Natural killer cell treated with Interleukin-12 subunit alpha and Interleukin-12 subunit beta and Interleukin-15 and Interleukin-18, amount 100 ng/mL, for 72 hours (primary cell): Measurements from ENCODE around the gene ENTPD6. TPM values are rescaled to one million over a fixed set of nuclear protein-coding genes. Genes with fewer than 3 reads are reported as not detected.
"Not testable (repeated sequence)": the region's sequence is repeated elsewhere in the genome, so short reads cannot be mapped to it uniquely, and the experiment has no call there.

Source experiments
- ATAC-seq, 2 donors: fragments of 150-1000 bp; cut with Tn5 transposase in 1 of 2; sonication (Bioruptor Pico), chemical (Tn5 transposase) in 1 of 2; 2 replicates each; pipeline ENCODE4 v1.10.0; 2021
- DNase-seq: peaks from one replicate; pipeline ENCODE4 v3.0.0; 2022; ENCODE audit warnings: low spot score
- H3K27ac Mint-ChIP-seq, 2 donors: 1 replicate in 1 of 2; 2 replicates in 1 of 2; pipeline ENCODE4 v1.8.0; 2022; ENCODE audit warnings: mixed read lengths in 2 of 2, mild to moderate bottlenecking in 1 of 2, moderate library complexity in 1 of 2
- H3K27me3 Mint-ChIP-seq, 2 donors: 1 replicate in 1 of 2; 2 replicates in 1 of 2; pipeline ENCODE4 v1.8.0; 2022; ENCODE audit warnings: mixed read lengths in 2 of 2
- H3K36me3 Mint-ChIP-seq: one replicate; pipeline ENCODE4 v1.8.0; 2022; ENCODE audit warnings: mixed read lengths
- H3K4me1 Mint-ChIP-seq, 2 donors: 1 replicate in 1 of 2; 2 replicates in 1 of 2; pipeline ENCODE4 v1.8.0; 2022; ENCODE audit warnings: low read depth in 2 of 2, mixed read lengths in 2 of 2, mild to moderate bottlenecking in 1 of 2
- H3K4me3 Mint-ChIP-seq: one replicate; pipeline ENCODE4 v1.8.0; 2022; ENCODE audit warnings: mixed read lengths
- H3K9me3 Mint-ChIP-seq: 2 replicates; pipeline ENCODE4 v1.8.0; 2022; ENCODE audit warnings: mixed read lengths
- total RNA-seq, 2 donors: library from RNA; stranded (reverse); gene quantifications; one replicate each; pipeline ENCODE4 v1.2.3, GENCODE V29; 2022

ENTPD6 gene
- 10 to 100 TPM; 24.9 to 58.7 TPM for total RNA-seq

DNA sequence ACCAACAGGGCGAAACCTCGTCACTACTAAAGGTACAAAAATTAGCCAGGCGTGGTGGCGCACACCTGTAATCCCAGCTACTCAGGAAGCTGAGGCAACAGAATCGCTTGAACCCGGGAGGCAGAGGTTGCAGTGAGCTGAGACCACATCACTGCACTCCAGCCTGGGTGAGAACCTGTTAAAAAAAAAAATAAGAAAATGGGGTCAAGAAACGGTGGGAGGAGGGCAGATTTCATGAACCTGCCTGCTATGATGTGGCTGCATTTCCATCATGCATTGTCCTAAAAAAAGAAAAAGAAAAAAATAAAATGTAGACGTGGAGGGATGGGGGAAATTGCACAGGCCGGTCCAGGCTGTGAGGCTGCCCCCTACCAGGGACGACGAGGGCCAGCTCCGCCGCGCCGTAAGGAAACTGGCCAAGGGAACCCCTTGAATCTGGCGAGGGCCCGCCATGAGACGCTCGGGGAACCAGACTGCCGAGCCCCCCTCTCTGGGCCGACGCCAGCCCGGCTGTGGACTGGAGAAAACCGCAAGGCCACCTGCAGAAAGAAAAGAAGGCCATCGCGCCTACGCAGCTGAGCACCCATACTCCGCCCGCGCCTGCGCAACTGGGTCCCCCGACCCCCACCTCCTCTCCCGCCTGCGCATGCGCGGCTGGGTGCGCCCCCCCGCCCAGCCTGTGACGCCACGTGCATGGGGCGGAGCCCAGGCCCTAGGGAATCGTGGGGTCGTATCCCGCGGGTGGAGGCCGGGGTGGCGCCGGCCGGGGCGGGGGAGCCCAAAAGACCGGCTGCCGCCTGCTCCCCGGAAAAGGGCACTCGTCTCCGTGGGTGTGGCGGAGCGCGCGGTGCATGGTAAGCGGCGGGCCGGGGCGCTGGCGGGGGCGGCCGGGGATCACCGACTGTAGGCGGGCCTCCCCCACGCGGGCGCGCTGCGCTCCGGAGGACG lies at the start of gene ENTPD6:
ENTPD6 (plus strand) TSS at position 699 of the 948 bp plus-strand sequence. CDS start 10,825 bp downstream, outside the sequence.
- peak within 1 kb of the TSS; percentile 94 for H3K4me3 Mint-ChIP-seq
- DNase-seq: peak; percentile 93
- H3K9me3 Mint-ChIP-seq: no peaks in the 10 kb centered on the region

DNA sequence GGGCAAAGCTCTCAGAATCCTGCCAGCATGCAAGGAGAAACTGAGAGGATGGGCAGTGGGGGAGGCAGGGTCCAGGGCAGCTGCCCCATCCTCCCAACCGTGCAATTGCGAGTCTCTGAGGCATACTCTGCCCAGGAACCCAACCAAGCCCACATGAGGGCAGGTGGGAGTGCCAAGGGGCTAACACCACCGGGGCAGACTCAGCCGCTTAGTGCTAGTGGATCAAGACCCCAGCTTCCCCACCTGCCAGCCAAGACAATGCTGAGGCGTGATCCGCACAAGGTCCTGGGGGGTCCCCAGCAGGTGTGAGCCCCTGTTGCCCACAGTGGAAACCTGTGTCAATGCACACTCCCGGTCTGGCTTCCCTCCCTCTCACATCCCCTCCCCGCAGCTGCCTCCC lies 48.5 kb upstream of the ENTPD6 start:
- DNase-seq: no peak
- Mint-ChIP-seq H3K9me3 (no peaks in the 10 kb centered on the region), H3K27ac (no peak overlapping the region), H3K4me1 (peaks cover 5 to 6% of the 10 kb centered on the region in 2 donors), H3K36me3 (no peaks in the 10 kb centered on the region), H3K27me3 (peaks cover 31 to 34% of the 10 kb centered on the region in 2 donors), H3K4me3 (no peak overlapping the region)
- peak; percentile 12 to 28 for ATAC-seq

More for the DNA sequence above, at the start of gene ENTPD6:
- Mint-ChIP-seq H3K4me1 (peaks cover 20 to 21% of the 10 kb centered on the region in 2 donors), H3K27me3 (peaks cover 2 to 3% of the 10 kb centered on the region in 2 donors), H3K27ac (peak within 1 kb of the TSS; percentile 55 to 88), H3K36me3 (no peaks in the 10 kb centered on the region)
- ATAC-seq: peak; percentile 93 to 94

DNA sequence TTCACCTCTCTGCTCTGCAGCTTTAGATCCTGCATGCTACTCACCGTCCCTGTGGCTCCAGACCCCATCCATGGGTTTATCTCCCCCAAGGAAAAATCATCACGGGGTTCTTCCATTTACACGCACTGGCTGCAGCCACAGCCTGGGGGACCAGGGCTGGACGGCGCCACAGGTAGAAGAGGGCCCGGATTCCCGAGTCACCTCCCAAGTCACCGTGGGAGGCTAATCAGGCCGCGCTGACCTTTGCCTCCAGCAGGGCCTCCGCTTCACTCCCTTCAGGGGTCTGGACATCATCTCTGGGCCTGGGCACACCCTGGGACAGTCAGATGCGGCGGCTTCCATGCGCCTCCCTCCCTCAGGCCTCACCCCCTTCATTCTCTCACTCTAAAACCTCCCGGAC lies 47.8 kb upstream of the ENTPD6 start:
- Mint-ChIP-seq H3K9me3 (no peaks in the 10 kb centered on the region), H3K36me3 (no peaks in the 10 kb centered on the region), H3K27ac (no peak overlapping the region), H3K4me1 (peaks cover 5 to 6% of the 10 kb centered on the region in 2 donors), H3K4me3 (no peak overlapping the region), H3K27me3 (peaks cover 30 to 35% of the 10 kb centered on the region in 2 donors)
- no peak for DNase-seq
- no peak for ATAC-seq

DNA sequence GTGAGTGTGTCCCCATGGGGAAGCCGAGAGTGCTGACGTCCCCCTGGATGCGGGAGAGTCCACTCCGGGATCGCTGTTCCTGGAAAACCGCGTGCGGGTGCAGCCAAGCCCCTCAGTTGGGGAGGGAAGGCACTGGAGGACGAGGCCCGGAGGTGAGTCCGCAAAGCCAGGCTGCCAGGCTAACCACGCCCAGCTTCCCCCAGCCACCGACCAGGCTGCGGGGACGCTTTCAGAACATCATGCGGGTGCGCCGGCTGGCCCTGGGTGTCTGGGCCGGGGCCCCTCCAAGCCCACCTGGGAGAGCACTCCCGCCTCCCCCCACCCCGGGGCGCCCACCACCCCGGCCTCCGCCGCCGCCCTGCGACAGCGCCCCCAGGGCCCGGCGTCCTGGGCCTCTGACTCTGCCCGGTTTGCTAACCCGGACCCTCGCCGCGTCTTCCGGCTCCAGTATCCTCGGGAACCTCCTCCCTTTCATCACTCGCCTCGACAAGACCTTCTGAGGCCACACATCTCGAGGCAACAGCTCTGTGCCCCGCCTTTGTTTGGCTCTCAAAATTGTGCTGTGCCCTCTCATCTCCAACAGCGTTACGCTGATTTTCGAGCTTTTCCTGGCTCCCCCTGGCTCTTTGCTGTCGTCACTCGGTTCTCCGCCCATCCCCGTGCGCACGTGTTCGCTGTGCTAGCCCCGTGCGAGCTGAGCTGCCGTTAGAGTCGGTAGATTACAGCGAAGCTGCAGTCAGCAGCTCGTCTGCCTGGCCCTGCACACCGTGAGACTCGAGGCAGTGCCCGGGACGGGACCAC lies 47.1 kb upstream of the ENTPD6 start:
- DNase-seq: no peak
- H3K27me3 Mint-ChIP-seq: peaks cover 30 to 35% of the 10 kb centered on the region in 2 donors
- H3K4me1 Mint-ChIP-seq: peaks cover 5 to 6% of the 10 kb centered on the region in 2 donors
- no peak overlapping the region for H3K27ac Mint-ChIP-seq
- H3K36me3 Mint-ChIP-seq: no peaks in the 10 kb centered on the region
- H3K4me3 Mint-ChIP-seq: peak overlapping the region; percentile 87
- H3K9me3 Mint-ChIP-seq: no peaks in the 10 kb centered on the region
- peak; percentile 53 to 63 for ATAC-seq

DNA sequence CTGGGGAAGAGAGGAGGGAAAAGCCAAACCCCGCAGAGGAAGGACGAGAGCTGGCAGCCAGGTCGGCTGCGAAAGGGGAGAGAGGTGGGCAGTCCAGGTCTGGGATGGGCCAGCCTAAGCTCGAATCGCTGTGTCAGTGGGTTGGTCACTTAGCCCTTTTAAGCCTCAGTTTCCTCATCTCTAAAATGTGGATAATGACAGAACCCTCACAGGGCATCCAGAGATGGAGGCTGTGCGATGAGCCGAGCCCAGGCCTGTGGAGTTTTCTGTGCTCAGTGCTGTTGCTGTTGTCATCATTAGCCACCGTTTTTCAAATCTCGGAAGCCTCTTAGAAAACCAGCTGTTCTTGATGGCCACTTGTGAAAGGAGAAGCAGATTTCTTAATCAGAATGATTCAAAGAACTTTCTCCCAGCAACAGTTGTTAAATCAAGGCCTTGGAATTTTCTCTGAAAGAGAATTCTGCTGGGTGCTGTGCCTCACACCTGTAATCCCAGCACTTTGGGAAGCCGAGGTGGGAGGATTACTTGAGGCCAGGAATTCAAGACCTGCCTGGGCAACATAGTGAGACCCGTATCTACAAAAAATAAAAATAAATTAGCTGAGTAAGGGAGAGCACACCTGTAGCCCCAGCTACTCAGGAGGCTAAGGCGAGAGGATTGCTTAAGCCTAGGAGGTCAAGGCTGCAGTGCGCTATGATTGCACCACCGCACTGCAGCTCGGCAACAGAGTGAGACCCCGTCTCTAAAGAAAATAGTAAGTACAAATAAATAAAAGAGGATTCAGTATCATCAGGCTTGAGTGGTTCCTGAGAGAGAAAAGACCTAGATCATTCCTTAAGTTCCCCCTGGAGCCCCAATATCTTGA lies 46.3 kb upstream of the ENTPD6 start:
- peak overlapping the region; percentile 87 for H3K4me3 Mint-ChIP-seq
- ATAC-seq: no peak
- DNase-seq: no peak
- no peaks in the 10 kb centered on the region for H3K9me3 Mint-ChIP-seq
- H3K4me1 Mint-ChIP-seq: peaks cover 5 to 6% of the 10 kb centered on the region in 2 donors
- H3K27ac Mint-ChIP-seq: no peak overlapping the region
- no peaks in the 10 kb centered on the region for H3K36me3 Mint-ChIP-seq
- peaks cover 27 to 35% of the 10 kb centered on the region in 2 donors for H3K27me3 Mint-ChIP-seq

DNA sequence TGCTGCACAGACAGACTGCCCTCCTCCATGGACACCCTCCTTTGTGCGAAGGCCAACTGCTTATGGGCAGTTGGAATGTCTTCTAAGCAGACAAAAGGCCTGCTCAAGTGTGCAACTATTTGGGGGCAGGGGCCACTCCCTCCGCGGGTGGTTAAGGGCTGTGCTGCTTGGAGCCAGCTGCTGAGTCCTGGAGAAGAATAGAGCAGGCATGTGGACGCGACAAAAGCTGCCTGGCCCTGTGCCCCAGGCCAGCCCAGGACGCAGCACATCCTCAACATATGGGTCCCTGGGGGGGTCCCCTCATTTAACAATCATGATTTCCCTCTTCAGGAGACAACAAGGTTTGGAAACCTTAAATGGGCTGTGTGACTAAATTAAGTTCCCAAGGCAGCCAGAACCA lies 45.5 kb upstream of the ENTPD6 start:
- H3K27ac Mint-ChIP-seq: no peak overlapping the region
- DNase-seq: no peak
- H3K4me1 Mint-ChIP-seq: peaks cover 5 to 6% of the 10 kb centered on the region in 2 donors
- no peak overlapping the region for H3K4me3 Mint-ChIP-seq
- no peak for ATAC-seq
- H3K9me3 Mint-ChIP-seq: no peaks in the 10 kb centered on the region
- no peaks in the 10 kb centered on the region for H3K36me3 Mint-ChIP-seq
- H3K27me3 Mint-ChIP-seq: peaks cover 20 to 30% of the 10 kb centered on the region in 2 donors

DNA sequence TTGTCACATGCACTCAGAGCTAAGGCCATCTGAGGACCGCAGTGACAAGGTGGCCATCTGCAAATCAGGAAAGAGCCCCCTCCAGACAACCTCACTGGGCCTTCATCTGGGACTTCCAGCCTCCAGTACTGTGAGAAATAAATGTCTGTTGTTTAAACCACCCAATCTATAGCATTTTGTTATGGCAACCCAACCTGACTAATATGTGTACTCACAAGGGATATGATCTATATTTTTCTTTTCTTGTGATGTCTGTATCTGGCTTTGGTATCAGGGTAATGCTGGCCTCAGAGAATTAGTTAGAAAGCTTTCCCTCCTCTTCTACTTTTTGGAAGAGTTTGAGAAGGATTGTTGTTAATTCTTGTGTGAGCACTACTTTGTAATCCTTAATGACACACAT lies 37.5 kb upstream of the ENTPD6 start:
- Mint-ChIP-seq H3K27ac (no peak overlapping the region), H3K9me3 (no peaks in the 10 kb centered on the region), H3K4me3 (no peak overlapping the region), H3K4me1 (no peaks in the 10 kb centered on the region), H3K36me3 (no peaks in the 10 kb centered on the region), H3K27me3 (peaks cover 2 to 31% of the 10 kb centered on the region in 2 donors)
- ATAC-seq (no peak), DNase-seq (no peak)

DNA sequence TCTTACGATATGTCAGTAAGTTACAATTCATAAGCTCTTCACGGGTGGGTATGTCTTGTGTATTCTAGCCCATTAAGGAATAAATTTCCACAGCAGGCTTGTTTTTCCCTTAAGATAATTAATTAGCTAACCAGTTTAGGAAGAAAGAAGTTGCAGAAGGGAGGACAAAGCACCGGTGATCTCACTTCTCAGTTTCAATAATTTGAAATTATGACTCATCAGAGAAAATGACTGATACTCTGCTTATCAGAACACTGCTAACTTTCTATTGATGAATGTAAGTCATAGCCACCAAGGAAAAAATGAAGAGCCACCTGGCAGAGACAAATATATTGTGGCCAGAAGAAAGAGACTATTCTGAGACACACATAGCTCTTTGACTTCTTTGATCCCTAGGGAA lies 35.0 kb upstream of the ENTPD6 start:
- Mint-ChIP-seq H3K36me3 (no peaks in the 10 kb centered on the region), H3K9me3 (no peaks in the 10 kb centered on the region), H3K4me1 (no peaks in the 10 kb centered on the region), H3K27ac (no peak overlapping the region), H3K4me3 (no peak overlapping the region), H3K27me3 (peaks cover 0 to 31% of the 10 kb centered on the region in 2 donors)
- no peak for ATAC-seq
- no peak for DNase-seq

DNA sequence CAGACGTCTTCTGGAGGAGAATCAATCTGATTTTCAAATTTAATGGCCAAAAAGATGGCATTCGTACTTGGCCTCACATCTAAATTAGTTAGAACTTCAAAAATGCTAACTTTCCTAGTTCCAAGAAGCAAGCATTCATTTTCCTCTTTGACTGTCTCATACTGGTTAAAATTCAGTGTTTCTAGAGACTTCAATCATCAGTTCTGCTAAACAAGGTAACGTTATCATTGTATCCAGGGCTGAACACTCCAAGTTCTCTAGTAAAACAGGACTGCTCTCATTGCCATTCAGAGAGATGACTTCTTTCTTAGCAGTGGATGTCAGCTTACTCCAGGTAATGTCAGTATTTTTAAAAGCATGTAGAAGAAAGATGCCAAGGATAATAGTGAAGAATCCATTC lies 34.6 kb upstream of the ENTPD6 start:
- Mint-ChIP-seq H3K4me3 (no peak overlapping the region), H3K36me3 (no peaks in the 10 kb centered on the region), H3K9me3 (no peaks in the 10 kb centered on the region), H3K27me3 (peaks cover 0 to 31% of the 10 kb centered on the region in 2 donors), H3K27ac (no peak overlapping the region), H3K4me1 (no peaks in the 10 kb centered on the region)
- ATAC-seq: no peak
- DNase-seq: no peak

DNA sequence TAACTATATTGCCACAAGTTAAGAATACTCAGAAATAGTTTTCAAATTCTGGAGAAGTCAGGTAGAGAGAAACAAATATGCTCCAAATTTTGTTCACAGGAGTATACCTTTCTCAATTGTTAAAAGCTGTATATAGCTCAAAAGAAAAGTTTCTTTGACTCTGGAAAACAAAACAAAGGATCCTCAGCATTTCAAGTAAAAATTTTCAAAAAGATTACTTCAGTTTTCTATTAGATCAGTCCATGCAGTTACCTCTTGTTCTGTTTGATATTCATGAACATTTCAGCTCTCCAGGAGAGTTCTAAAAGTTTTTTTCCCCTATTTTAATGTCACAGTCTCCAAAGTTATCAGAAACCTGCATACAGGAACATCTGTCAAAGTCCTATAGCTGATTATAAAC lies 30.4 kb upstream of the ENTPD6 start:
- H3K36me3 Mint-ChIP-seq: no peaks in the 10 kb centered on the region
- no peak for DNase-seq
- ATAC-seq: no peak
- H3K4me1 Mint-ChIP-seq: no peaks in the 10 kb centered on the region
- H3K4me3 Mint-ChIP-seq: no peak overlapping the region
- H3K27me3 Mint-ChIP-seq: peaks cover 17 to 39% of the 10 kb centered on the region in 2 donors
- no peaks in the 10 kb centered on the region for H3K9me3 Mint-ChIP-seq
- no peak overlapping the region for H3K27ac Mint-ChIP-seq

DNA sequence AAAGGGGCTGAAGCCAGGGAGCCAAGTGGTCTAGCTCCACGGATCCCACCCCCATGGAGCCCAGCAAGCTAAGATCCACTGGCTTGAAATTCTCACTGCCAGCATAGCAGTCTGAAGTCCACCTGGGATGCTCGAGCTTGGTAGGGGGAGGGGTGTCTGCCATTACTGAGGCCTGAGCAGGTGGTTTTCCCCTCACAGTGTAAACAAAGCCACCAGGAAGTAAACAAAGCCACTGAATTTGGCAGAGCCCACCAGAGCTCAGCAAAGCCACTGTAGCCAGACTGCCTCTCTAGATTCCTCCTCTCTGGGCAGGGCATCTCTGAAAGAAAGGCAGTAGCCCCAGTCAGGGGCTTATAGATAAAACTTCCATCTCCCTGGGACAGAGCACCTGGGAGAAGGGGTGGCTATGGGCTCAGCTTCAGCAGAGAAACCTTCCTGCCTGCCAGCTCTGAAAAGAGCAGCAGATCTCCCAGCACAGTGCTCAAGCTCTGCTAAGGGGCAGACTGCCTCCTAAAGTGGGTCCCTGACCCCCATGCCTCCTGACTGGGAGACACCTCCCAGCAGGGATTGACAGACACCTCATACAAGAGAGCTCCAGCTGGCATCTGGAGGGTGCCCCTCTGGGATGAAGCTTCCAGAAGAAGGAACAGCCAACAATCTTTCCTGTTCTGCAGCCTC lies 29.3 kb upstream of the ENTPD6 start:
- not testable (repeated sequence) for H3K4me3 Mint-ChIP-seq, H3K4me1 Mint-ChIP-seq, ATAC-seq, H3K36me3 Mint-ChIP-seq, DNase-seq, H3K27ac Mint-ChIP-seq, H3K9me3 Mint-ChIP-seq
- H3K27me3 Mint-ChIP-seq: peaks cover 17 to 28% of the 10 kb centered on the region in 2 donors

DNA sequence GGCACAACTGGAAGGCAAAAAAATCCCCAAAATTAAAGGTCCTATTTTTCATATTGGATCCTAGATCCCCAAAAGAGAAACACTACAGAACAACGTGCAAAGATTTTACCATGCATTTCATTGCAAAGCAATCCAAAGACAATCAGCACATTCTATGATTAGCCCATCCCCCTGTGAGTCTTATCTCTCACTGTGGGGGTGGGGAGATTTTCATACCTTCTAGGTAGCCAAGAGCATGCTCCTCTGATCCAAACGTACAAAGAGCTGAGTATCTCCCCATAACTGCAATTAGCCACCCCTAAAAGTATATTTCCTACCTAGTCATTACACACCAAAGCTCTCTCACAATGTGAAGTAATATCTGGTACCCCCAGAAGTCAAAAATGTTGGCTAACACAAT lies 22.2 kb upstream of the ENTPD6 start:
- DNase-seq (no peak), ATAC-seq (no peak)
- Mint-ChIP-seq H3K4me1 (no peaks in the 10 kb centered on the region), H3K27me3 (peaks cover 8 to 11% of the 10 kb centered on the region in 2 donors), H3K27ac (no peak overlapping the region), H3K36me3 (no peaks in the 10 kb centered on the region), H3K4me3 (no peak overlapping the region), H3K9me3 (no peaks in the 10 kb centered on the region)

DNA sequence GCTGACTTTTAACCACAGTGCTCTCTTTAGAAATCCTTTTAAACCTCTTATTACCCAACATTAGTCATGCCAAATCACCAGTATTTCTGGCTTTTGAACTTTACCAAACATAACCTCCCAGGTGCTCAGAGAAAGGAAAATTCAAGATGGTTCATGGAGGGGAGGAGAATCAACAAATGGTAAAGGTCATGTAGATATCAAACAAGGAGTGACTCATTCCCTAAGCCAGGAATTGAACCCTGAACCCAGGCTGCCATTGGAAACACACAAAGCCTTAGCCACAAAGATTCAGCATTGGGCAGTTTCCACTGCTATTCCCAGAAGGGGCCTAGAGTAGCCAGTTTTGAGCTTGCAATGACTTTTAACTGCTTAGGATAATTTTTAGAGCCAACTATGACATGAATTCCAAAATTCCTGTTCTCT lies 21.6 kb upstream of the ENTPD6 start:
- no peak for ATAC-seq
- Mint-ChIP-seq H3K9me3 (no peaks in the 10 kb centered on the region), H3K36me3 (no peaks in the 10 kb centered on the region), H3K4me3 (no peak overlapping the region), H3K27me3 (peaks cover 2 to 8% of the 10 kb centered on the region in 2 donors), H3K27ac (no peak overlapping the region), H3K4me1 (no peaks in the 10 kb centered on the region)
- no peak for DNase-seq
